GM10847 (cell line): ENCODE measurements around the gene ALG12.

Experiments used
- POLR2A ChIP-seq: IDR thresholded peaks from 2 replicates; pipeline ENCODE4 v1.6.1; 2011; ENCODE audit not compliant: insufficient read length; ENCODE audit errors: extremely low read depth

ALG12 gene

DNA sequence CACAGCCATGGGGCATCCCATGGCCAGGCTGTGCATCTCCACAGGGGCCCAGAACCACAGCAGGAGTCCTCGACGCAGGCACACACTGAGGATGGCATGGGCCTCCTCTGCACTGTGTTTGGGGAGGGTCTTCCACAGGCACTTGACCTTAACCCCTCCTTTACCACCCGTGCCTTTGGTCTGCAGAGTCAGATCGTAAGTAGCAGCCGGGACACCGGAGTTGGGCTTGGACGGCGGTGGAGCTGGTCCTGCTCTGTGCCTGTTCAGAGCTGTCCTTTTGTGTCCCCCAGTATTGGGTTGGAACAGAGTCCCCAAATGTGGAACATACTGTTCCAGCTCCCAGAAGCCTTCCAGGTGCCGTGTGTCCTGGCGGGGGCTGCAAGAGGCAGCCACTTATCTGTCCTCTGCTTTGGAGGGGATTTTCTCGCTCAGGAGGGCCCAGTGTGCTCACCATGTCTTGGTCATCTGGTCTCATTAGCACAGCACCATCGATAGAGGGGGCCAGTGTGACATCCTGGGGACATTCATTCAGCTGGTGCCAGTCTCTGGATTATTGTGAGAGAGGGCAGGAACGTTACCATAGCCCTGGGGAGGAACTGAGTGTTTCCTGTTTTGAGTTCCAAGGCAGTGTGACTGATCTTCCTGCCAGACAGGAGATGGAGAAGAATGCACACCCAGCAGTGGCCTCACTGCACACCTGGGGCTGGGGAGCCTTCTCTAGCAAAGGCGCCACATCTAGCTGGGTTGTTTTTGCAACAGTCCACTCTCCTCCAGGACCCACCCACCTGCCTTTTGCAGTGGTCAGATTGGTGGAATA lies 12.6 kb upstream of the ALG12 start:
- no peak for TF ChIP-seq POLR2A

DNA sequence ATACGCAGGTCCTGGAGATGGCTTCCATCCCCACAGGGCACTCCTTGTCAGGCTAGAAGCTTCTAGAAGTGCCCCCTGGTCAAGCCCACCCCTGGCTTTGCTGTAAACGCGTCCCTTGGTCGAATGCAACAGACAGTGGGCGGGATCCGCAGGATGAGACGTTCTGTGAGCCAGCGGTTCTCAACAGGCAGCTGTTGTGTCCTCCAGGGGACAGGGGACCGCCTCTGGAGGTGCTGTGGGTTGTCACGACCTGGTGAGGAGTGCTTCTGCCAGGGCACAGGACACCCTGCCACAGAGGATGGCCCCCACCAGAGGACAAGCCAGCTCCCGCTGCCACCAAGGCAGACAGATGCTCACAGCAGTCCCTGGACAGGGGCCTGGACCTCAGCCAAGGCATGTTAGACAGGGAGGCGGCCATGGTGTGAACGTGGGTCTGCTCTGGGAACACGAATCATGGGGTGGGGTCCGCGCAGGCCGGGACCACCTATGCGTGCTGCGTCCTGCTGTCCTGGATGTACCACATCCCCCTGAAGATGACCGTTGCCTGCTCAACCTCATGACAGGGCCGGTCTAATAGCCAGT lies 11.8 kb upstream of the ALG12 start:
- no peak for TF ChIP-seq POLR2A

DNA sequence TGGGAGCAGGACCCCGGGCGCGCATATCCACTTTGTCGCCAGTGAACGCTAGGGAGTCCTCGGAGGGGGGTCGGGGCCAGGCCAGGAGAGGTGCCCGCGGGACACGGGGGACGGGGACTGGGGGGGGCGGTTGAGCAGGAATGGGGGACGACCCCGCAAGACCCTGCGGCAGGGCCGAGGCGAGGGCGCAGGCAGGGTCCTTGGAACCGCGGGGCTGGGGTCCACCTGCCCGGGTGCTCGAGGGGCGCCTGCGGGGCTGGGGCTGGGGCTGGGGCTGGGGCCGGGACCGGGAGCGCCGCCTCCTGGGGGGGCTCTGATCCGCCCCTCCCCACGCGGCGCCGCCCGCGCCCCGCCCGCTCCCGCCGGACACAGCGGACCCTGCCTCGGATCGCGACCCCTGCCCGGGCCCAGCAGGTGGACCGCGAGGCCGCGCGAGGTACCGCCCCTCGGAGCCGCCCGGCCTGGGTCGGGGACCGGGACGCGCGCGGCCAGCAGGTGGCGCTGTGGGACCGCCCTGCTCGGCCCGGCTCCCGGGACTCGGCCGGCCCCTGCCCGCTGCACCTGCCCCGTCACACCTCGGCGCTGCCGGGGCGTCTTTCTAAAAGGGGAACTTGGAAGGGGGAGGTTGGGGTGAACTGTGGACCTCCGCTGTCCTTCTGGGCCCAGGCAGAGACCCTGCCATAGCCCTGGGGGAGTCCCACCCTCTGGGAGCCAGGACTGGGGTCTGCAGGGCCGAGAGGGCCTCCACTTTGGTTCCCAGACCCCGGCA lies 11.2 kb upstream of the ALG12 start:
- TF ChIP-seq POLR2A = no peak

DNA sequence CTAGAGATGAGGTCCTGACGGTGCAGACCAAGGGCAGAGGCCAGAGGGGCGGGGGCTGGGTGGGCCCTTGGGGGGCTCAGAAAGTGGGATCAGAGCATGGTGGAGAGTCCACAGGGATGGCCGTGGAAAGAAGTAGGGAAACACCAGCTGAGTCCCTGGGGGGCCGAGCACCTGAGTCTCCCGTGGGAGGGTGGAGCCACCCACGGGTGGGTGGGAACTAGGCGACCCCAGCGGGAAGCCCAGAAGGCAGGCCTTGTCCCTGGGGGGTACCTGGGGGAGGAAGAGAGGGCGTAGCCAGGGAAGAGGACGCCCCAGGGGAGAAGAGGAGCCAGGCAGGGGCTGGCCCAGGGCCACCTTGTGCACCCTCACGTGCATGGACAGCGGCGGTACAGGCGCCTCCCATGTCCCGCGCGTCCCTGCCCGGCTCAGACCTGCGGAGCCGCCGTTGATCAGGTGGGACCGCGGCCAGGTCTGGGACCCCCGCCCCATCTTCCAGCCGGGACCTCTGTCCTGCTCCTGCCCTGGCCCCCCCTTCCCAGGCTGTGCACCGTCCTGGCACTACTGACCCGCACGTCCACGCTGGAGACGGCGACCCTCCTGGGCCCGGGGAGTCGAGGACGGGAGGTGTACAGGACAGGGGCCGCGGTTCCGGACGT lies 10.4 kb upstream of the ALG12 start:
- TF ChIP-seq POLR2A = no peak

DNA sequence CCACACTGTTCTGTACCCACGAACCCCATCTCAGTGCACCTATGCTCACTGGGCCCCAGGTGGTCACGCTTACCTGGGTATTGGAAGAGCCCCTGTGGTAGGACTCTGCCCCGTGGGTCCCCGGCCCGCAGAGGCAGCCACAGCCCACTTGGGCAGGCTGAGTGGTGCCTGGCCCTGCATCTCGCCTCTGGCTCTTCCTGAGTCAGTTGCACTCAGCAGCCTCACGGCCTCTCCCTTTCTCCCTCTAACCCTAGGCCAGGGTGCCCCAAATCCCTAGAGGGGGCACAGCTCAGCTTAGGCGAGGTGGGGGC lies 9.9 kb upstream of the ALG12 start:
- TF ChIP-seq POLR2A = no peak

DNA sequence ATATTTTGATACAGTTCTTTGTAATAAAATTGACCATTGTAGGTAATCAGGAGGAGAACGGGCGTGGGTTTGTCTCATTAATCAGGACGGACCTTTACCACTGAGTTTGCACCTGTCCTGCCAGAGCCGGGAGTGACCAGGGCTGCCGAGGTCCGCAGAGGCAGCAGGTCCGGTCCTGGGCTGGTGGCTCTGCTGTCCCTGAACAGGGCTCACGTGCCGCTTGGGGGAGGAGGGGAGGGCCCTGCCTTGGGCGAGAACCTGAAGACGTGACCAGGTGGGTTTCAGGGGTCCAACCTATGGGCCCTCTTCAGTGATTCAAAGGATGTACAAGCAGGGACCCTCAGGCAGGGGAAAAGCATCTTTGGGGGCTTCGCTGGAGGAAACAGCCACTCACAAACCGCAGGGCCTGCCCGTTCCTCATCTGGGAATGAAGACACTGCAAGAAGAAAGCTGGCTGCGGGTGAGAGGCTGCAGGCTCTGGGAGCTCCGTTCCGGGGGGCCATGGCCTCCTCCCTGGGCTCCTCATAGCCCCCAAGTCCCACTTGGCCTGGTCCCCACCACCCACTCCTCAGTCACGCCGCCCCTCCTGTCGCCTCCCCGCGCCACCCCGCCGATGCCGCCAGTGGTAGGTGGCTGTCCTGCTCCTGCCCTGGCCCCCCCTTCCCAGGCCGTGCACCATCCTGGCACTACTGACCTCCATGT lies 9.4 kb upstream of the ALG12 start:
- no peak for TF ChIP-seq POLR2A

DNA sequence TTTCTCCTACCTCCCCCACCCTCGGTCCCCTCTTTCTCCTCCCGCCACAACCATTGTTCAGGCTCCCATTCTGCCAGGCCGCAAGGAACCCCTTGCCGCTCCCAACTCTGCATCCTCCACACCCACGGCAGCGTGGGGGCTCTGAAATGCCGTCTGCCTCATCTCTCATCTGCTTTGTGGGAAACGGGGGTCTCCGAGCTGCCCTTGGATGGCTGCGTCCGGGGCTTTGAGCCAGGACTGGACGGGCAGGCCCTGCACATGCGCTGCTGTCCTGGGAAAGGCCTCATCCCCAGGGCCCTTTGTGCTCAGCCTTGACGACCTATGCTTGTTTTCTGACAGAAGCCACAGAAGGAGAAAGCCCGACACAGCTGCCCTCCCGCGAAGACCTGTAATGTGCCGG lies 8.7 kb upstream of the ALG12 start:
- no peak for TF ChIP-seq POLR2A

DNA sequence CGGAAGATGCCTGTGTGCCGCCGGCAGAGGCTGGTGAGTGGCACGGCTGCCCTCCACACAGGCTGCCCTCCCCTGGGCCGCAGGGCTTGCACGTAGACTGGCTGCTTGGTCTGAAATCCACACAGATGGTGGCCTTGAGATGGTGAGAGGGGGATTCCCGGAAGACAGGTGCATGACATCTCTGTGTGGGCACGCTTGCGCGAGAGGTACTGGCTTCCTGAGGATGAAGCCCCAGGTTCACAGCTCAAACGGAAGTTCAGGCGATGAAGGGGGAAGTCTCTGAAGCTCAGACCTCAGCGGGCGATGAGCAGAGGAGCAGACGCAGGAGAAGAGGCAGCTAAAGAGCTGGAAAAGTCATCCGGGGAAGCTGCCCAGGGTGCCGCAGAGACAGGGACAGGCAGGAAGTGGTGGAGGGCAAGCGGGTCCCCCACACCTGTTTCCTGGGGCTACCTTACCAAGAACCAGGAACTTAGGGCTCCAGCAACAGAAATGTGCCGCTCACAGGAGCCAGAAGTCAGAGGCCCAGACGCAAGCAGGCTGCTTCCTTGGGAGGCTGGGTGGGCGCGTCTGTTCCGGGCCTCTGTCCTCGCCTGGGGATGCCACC lies 7.4 kb upstream of the ALG12 start:
- peak; percentile 45 for TF ChIP-seq POLR2A

DNA sequence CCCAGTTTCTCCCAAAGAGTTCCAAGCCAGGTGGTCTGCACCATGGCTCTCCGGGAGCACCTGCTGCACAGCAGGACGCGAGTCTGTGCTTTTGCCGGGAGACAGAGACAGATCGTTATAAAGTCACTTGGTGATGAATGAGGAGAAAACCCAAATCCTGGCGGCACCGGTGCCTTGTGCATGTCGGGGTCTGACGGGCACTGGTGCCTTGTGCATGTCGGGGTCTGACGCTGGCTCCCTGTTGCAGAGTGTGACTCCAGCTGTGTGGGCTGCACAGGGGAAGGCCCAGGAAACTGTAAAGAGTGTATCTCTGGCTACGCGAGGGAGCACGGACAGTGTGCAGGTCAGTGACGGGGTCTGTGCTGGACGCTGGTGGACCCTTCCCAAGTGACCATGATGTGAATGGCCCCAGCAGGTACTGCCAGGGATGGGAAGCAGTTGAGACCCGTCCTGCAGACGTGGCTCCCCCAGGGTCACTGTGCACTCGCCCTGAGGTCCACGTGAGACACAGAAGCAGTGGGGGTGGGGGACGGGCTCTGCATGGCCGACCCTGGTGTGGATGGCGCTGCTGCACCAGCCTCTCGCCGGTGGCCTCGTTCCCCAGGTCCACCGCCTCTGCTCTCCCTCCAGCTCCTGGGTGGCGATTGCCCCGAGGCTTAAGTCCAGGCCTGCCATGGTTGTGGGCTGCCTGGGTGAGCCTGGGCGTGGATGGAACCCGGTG lies 6.0 kb upstream of the ALG12 start:
- TF ChIP-seq POLR2A = no peak

DNA sequence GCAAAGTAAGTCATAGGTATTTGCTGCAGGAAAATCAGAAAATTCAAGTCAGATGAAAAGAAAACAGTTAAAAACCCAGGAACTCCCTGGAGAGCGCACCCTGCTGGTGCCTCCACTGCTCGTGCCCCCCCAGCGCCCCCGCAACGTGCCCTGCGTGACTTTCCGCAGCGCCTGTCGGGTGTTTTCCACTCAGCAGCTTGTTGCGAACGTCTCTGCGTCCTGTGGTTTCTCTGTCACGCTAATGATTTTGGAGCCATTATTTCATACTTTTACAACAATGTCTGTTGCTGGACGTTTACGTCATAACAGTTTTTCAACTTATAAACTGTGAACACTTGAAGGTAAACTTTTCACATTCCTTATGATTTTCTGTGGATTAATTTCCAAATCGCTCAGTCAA lies 5.2 kb upstream of the ALG12 start:
- no peak for TF ChIP-seq POLR2A

DNA sequence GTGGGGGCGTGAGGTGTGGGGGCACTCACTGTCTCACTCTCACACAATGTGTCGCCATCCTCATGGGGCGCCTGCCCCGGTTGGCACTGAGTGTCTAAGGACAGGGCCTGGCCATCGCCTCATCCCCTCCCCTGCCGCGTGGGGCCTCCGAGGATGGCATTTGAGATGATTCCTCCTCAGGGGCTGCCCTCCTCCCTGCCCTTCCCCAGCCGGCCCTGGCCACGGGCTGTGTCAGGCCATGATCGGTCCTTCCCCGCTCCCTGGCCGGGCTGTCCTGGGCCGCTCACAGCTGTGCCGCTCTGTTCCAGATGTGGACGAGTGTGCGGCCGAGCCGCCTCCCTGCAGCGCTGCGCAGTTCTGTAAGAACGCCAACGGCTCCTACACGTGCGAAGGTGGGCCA lies 4.7 kb upstream of the ALG12 start:
- no peak for TF ChIP-seq POLR2A

DNA sequence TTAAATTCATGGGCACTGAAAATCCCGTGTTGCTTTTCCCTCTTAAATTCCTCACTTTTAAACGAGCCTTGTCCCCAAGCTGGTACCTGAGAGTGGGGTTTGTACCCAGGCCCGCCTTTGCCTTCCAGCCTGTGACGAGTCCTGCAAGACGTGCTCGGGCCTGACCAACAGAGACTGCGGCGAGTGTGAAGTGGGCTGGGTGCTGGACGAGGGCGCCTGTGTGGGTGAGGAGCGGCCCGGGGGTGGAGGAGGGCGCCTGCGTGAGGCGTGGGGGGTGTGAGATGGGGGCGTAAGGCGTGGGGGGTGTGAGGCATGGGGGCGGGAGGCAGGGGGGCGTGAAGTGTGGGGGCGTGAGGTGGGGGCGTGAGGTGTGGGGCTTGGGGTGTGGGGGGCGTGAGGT lies 4.2 kb upstream of the ALG12 start:
- TF ChIP-seq POLR2A = no peak

DNA sequence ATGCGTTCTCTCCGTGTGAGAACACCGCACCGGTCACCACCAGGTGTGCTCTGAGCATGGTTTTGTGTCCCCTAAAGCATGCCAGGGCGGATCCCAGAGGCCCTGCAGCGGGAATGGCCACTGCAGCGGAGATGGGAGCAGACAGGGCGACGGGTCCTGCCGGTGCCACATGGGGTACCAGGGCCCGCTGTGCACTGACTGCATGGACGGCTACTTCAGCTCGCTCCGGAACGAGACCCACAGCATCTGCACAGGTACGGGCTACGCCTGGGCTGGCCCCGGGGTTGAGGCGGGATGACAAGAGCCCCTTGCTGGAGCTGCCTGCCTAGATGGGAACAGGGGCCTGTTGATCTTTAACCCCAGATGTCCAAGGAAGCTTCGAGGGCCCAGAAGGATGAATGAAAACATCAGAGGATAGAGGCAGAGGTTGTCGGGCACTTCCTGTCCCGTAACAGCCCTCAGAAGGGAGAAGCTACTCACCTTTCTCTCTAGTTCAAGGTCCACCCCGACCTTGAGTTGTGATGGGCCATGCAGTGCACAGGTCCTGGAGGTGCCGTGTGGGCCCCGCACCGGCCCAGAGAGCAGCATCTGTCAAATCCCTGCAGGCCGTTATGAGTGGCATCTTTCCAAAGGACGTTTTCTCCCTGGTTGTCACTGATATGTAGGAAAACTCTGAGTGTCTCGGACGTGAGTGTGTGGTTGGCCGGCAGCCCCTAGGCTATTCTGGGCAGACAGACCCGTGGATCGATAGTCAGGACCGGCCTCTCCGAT lies 3.5 kb upstream of the ALG12 start:
- TF ChIP-seq POLR2A = no peak
